H1 (cell line): ENCODE data around the gene CXCL3. TPM values are rescaled to one million over a fixed set of nuclear protein-coding genes. Genes with fewer than 3 reads are reported as not detected.

Experiments used
- CTCF ChIA-PET: fragments of 300-600 bp; sonication (Branson Sonifier 250); formaldehyde crosslinking; loops from one replicate; lab custom pipeline; 2021; ENCODE audit not compliant: partially characterized antibody; lab: Charles Lee
- POLR2A ChIA-PET: fragments of 300-600 bp; sonication (Branson Sonifier 250); formaldehyde crosslinking; loops from one replicate; lab custom pipeline; 2021; ENCODE audit warnings: inconsistent platforms; ENCODE audit not compliant: partially characterized antibody; lab: Charles Lee
- DNase-seq, 2 experiments: peaks; one replicate each; pipeline versions ENCODE4 v3.0.0 to v3.0.0-alpha.2; 2010 to 2022; ENCODE audit warnings: low spot score in 2 of 2, low read depth in 1 of 2, mixed read lengths in 1 of 2
- FAIRE-seq: peaks from 2 replicates; lab custom pipeline; 2011; peaks lifted over from hg19 to GRCh38; lab: Jason Lieb, UNC
- H2AFZ ChIP-seq: 2 replicates; pipeline ENCODE4 v1.8.1; 2012; ENCODE audit warnings: low read length, inconsistent platforms
- H2AK5ac ChIP-seq: 2 replicates; pipeline ENCODE4 v1.6.1; 2013; ENCODE audit warnings: low read depth, low read length
- H2BK120ac ChIP-seq: replicated peaks from 2 replicates; pipeline ENCODE3; 2013; ENCODE audit warnings: low read depth, low read length, inconsistent platforms
- H2BK12ac ChIP-seq: 2 replicates; pipeline ENCODE4 v1.6.1; 2013; ENCODE audit warnings: low read depth, low read length
- H2BK15ac ChIP-seq: 2 replicates; pipeline ENCODE4 v1.6.1; 2013; ENCODE audit warnings: low read length
- H2BK20ac ChIP-seq: 2 replicates; pipeline ENCODE4 v1.6.1; 2013; ENCODE audit warnings: low read length
- H2BK5ac ChIP-seq: 2 replicates; pipeline ENCODE4 v1.6.1; 2013; ENCODE audit warnings: low read depth, low read length
- H3K14ac ChIP-seq: 2 replicates; pipeline ENCODE4 v1.6.1; 2013; ENCODE audit warnings: inconsistent platforms; ENCODE audit not compliant: insufficient read length
- H3K18ac ChIP-seq: 2 replicates; pipeline ENCODE4 v1.6.1; 2013; ENCODE audit warnings: low read length; ENCODE audit errors: extremely low read depth
- H3K23ac ChIP-seq: 2 replicates; pipeline ENCODE4 v1.6.1; 2013; ENCODE audit warnings: inconsistent platforms; ENCODE audit not compliant: insufficient read length
- H3K23me2 ChIP-seq: 2 replicates; pipeline ENCODE4 v1.6.1; 2013; ENCODE audit warnings: low read depth, low read length
- H3K27ac ChIP-seq: 2 replicates; pipeline ENCODE4 v1.6.1; 2011; ENCODE audit warnings: low read depth, low read length, inconsistent platforms
- H3K27me3 ChIP-seq, 4 experiments: replicated peaks in 1 of 4; 1 replicate in 1 of 4; 2 replicates in 3 of 4; pipeline versions ENCODE4 v1.6.1 to v1.8.1; 2011 to 2013; ENCODE audit warnings: low read length in 3 of 4, mild to moderate bottlenecking in 3 of 4, inconsistent platforms in 2 of 4, mixed read lengths in 2 of 4, moderate library complexity in 1 of 4; ENCODE audit not compliant: control insufficient read depth in 3 of 4, insufficient read depth in 3 of 4; ENCODE audit errors: extremely low read depth in 1 of 4
- H3K36me3 ChIP-seq, 4 experiments: 2 replicates each; pipeline versions ENCODE4 v1.6.1 to v1.8.1; 2011 to 2013; ENCODE audit warnings: mild to moderate bottlenecking in 4 of 4, low read length in 3 of 4, moderate library complexity in 2 of 4, control low read depth in 1 of 4, inconsistent platforms in 1 of 4; ENCODE audit not compliant: insufficient read depth in 4 of 4, control insufficient read depth in 2 of 4
- H3K4ac ChIP-seq: replicated peaks from 2 replicates; pipeline ENCODE3; 2013; ENCODE audit warnings: low read length, low read depth, mixed read lengths, inconsistent platforms; ENCODE audit not compliant: insufficient read length
- H3K4me1 ChIP-seq, 4 experiments: replicated peaks in 1 of 4; 1 replicate in 1 of 4; 2 replicates in 3 of 4; pipeline versions ENCODE4 v1.6.1 to v1.8.1; 2011 to 2013; ENCODE audit warnings: low read length in 3 of 4, inconsistent platforms in 2 of 4, mixed read lengths in 1 of 4; ENCODE audit not compliant: insufficient read depth in 4 of 4, control insufficient read depth in 3 of 4
- H3K4me2 ChIP-seq, 2 experiments: 2 replicates each; pipeline versions ENCODE4 v1.6.1 to v1.8.1; 2011 to 2013; ENCODE audit warnings: low read depth in 2 of 2, low read length in 2 of 2, control low read depth in 1 of 2, inconsistent platforms in 1 of 2, mild to moderate bottlenecking in 1 of 2; ENCODE audit not compliant: insufficient read depth in 1 of 2
- H3K4me3 ChIP-seq, 4 experiments: fragments of 200-600, 300-600 bp in 1 of 4; sonication (generic), shearing (Covaris generic), sonication (Bioruptor Twin) in 1 of 4; 2 replicates each; pipeline versions ENCODE4 v1.5.1 to v1.8.1; 2011 to 2016; ENCODE audit warnings: low read length in 4 of 4, low read depth in 3 of 4, control low read depth in 2 of 4, inconsistent platforms in 2 of 4, mild to moderate bottlenecking in 2 of 4, mixed read lengths in 1 of 4, moderate library complexity in 1 of 4; ENCODE audit not compliant: insufficient read depth in 2 of 4; ENCODE audit errors: extremely low read depth in 1 of 4
- H3K56ac ChIP-seq: replicated peaks from 2 replicates; pipeline ENCODE3; 2013; ENCODE audit warnings: low read depth, mild to moderate bottlenecking, mixed read lengths, low read length, inconsistent platforms; ENCODE audit not compliant: insufficient read length
- H3K79me1 ChIP-seq: 2 replicates; pipeline ENCODE4 v1.6.1; 2013; ENCODE audit warnings: low read depth, low read length, control low read depth
- H3K79me2 ChIP-seq, 2 experiments: 2 replicates each; pipeline versions ENCODE4 v1.6.1 to v1.8.1; 2012 to 2013; ENCODE audit warnings: low read length in 2 of 2, mild to moderate bottlenecking in 2 of 2, inconsistent platforms in 1 of 2; ENCODE audit not compliant: insufficient read depth in 2 of 2, control insufficient read depth in 1 of 2
- H3K9ac ChIP-seq, 4 experiments: replicated peaks in 1 of 4; 1 replicate in 1 of 4; 2 replicates in 3 of 4; pipeline versions ENCODE4 v1.6.1 to v1.8.1; 2011 to 2013; ENCODE audit warnings: low read depth in 3 of 4, low read length in 3 of 4, control low read depth in 2 of 4, mild to moderate bottlenecking in 2 of 4, moderate library complexity in 2 of 4, inconsistent platforms in 1 of 4; ENCODE audit errors: extremely low read depth in 1 of 4
- H3K9me3 ChIP-seq, 2 experiments: 2 replicates each; pipeline versions ENCODE4 v1.6.1 to v1.8.1; 2012 to 2013; ENCODE audit warnings: mild to moderate bottlenecking in 2 of 2, moderate library complexity in 2 of 2, control low read depth in 1 of 2, inconsistent platforms in 1 of 2, low read depth in 1 of 2, low read length in 1 of 2, mixed read lengths in 1 of 2; ENCODE audit not compliant: insufficient read depth in 2 of 2
- H4K20me1 ChIP-seq, 2 experiments: replicated peaks in 1 of 2; 2 replicates each; pipeline versions ENCODE3 to v1.8.1; 2011 to 2013; ENCODE audit warnings: inconsistent platforms in 2 of 2, low read length in 2 of 2, mild to moderate bottlenecking in 1 of 2; ENCODE audit not compliant: insufficient read depth in 2 of 2, control insufficient read depth in 1 of 2
- H4K5ac ChIP-seq: 2 replicates; pipeline ENCODE4 v1.6.1; 2013; ENCODE audit warnings: low read length, low read depth, mixed read lengths, inconsistent platforms; ENCODE audit not compliant: insufficient read length
- H4K8ac ChIP-seq: 2 replicates; pipeline ENCODE4 v1.8.0; 2013; ENCODE audit warnings: mild to moderate bottlenecking, moderate library complexity, low read length, inconsistent platforms; ENCODE audit not compliant: insufficient read depth; ENCODE audit errors: extremely low read depth
- H4K91ac ChIP-seq: replicated peaks from 2 replicates; pipeline ENCODE3; 2013; ENCODE audit warnings: low read length, mixed read lengths, inconsistent platforms; ENCODE audit not compliant: insufficient read length
- CTBP2 ChIP-seq: IDR thresholded peaks from 2 replicates; pipeline ENCODE4 v1.7.0; 2011; ENCODE audit warnings: borderline replicate concordance, mild to moderate bottlenecking, moderate library complexity, mixed read lengths, low read length; ENCODE audit not compliant: insufficient read depth, insufficient read length
- WGBS, 2 experiments: shearing (Covaris generic) in 1 of 2; methylation state at CpG; one replicate each; pipeline versions ENCODE4 v1.1.6 to v1.1.7; 2013 to 2015; ENCODE audit warnings: low lambda C conversion rate in 2 of 2, mixed read lengths in 2 of 2, inconsistent platforms in 1 of 2, low coverage in 1 of 2, missing lambda C conversion rate in 1 of 2; ENCODE audit not compliant: insufficient replicate concordance in 2 of 2, insufficient coverage in 1 of 2, insufficient read length in 1 of 2; ENCODE audit errors: extremely low coverage in 1 of 2, missing lambda C conversion rate in 1 of 2; 5-methylcytosine and 5-hydroxymethylcytosine counted together
- polyA plus RNA-seq, 7 experiments: library from polyadenylated mRNA; depleted of rRNA in 3 of 7; stranded (reverse) in 5 of 7; unstranded in 2 of 7; fragments of >200 nt in 5 of 7; fragments of 200-250 nt in 2 of 7; gene quantifications; 1 replicate in 5 of 7; 2 replicates in 1 of 7; 4 replicates in 1 of 7; pipeline versions ENCODE4 v1.2.1 to v1.2.3, GENCODE V29; 2011 to 2013; ENCODE audit warnings: missing spikeins in 2 of 7, mixed read lengths in 2 of 7
- total RNA-seq: library from RNA; stranded (reverse); fragmentation: NEBNext Ultra II Directional; extraction: Animal tissue kit (Norgen Biotek cat#: 25700); gene quantifications from 2 replicates; pipeline ENCODE4 v1.2.1, GENCODE V29; 2021

CXCL3 gene
- total and polyA plus RNA-seq, 2 of the 8 experiments (the other 6 are each of a cell fraction or from before 2014, with no cell fraction given), result 3.1 to 5.2 TPM

DNA sequence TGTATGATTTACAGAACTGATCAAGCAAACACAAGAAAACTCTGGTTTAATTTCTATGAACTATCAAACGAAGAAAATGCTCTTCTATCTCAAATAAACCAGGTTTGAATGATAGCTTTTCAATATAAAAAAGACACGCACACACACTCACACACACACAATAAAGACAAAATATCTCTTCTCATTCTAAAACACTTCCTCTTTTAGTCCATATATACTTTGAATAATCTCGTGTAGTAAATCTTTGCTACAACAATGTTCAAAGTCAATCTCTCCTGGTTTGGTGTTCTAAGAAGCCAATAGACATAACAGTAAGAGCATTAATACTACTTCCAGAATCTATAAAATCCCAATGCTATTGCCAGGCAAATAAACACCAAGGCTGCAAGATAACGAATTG lies 47.2 kb upstream of the CXCL3 start:
- H2BK20ac ChIP-seq, result no peak overlapping the region
- H2AFZ ChIP-seq, result no peak overlapping the region
- H4K8ac ChIP-seq, result no peak overlapping the region
- H3K36me3 ChIP-seq, result no peaks in the 10 kb centered on the region
- H3K9ac ChIP-seq, result no peak overlapping the region
- no peak overlapping the region for H3K14ac ChIP-seq
- no peaks in the 10 kb centered on the region for H3K79me1 ChIP-seq
- H4K91ac ChIP-seq, result no peak overlapping the region
- FAIRE-seq, result no peak
- ChIA-PET CTCF (interaction anchor here (0.6 to 0.8 kb wide), 2 partner anchors 30 to 149 kb away, joined by 3 to 4 read pairs; no protein-coding TSS in a partner anchor), POLR2A (no interaction called here)
- H3K27ac ChIP-seq, result no peak overlapping the region
- H3K4me3 ChIP-seq, result no peak overlapping the region
- H2BK12ac ChIP-seq, result no peak overlapping the region
- no peak overlapping the region for H3K4me2 ChIP-seq
- no peaks in the 10 kb centered on the region for H3K23me2 ChIP-seq
- H2BK5ac ChIP-seq, result no peak overlapping the region
- no peak for TF ChIP-seq CTBP2
- 0 out of 7 replicates have a peak, but pooled peaks cover 0 to 2% (median 0%) of the 10 kb centered on the region in 4 experiments for H3K4me1 ChIP-seq
- DNase-seq, result no peak
- no peaks in the 10 kb centered on the region for H4K20me1 ChIP-seq
- H2AK5ac ChIP-seq, result no peak overlapping the region
- H4K5ac ChIP-seq, result no peak overlapping the region
- no peaks in the 10 kb centered on the region for H3K9me3 ChIP-seq
- no peak overlapping the region for H3K23ac ChIP-seq
- no peaks in the 10 kb centered on the region for H3K79me2 ChIP-seq
- H3K4ac ChIP-seq, result no peak overlapping the region
- no peak overlapping the region for H2BK120ac ChIP-seq
- H3K56ac ChIP-seq, result no peak overlapping the region
- no peak overlapping the region for H2BK15ac ChIP-seq
- no peak overlapping the region for H3K18ac ChIP-seq
- 88 to 100% methylated on average over 1 to 4 of the region's 4 CpGs for WGBS, 2 experiments
- H3K27me3 ChIP-seq, result no peaks in the 10 kb centered on the region
